NCI-H1092 treated with DMSO at 0.1 percent for 48 hours (cell line): ENCODE measurements around the gene IL17REL.
A peak's percentile ranks its signal among the peaks of the same experiment; 100 is the strongest.

ENCODE experiments used
- DNase-seq: peaks from one replicate; lab custom pipeline; 2025; lab: John Stamatoyannopoulos, UW

Gene IL17REL

GRCh38 chr22:50022171-50022819 is 9.7 kb upstream of the IL17REL start:
- DNase-seq: no peak

- no peak for DNase-seq
These were observed 8.0 kb upstream of the IL17REL start for GRCh38 chr22:50020606-50021005.

- DNase-seq: no peak
These were observed 6.8 kb upstream of the IL17REL start for GRCh38 chr22:50019316-50019715.

GRCh38 chr22:50018608-50019285 is 6.2 kb upstream of the IL17REL start:
- DNase-seq: no peak

GRCh38 chr22:50017701-50018224 is 5.2 kb upstream of the IL17REL start:
- no peak for DNase-seq

GRCh38 chr22:50016988-50017700 is 4.6 kb upstream of the IL17REL start:
- no peak for DNase-seq

- DNase-seq: no peak
These were observed 3.9 kb upstream of the IL17REL start for GRCh38 chr22:50016308-50016987.

- no peak for DNase-seq
These were observed 3.1 kb upstream of the IL17REL start for GRCh38 chr22:50015451-50016307.

GRCh38 chr22:50014655-50015401 is 2.3 kb upstream of the IL17REL start:
- DNase-seq: no peak

- no peak for DNase-seq
These were observed 1.5 kb upstream of the IL17REL start for GRCh38 chr22:50014053-50014501.

- DNase-seq: no peak
These were observed 936 bp downstream of the IL17REL start for GRCh38 chr22:50011447-50012210.

GRCh38 chr22:50010676-50011446 is 1.7 kb downstream of the IL17REL start:
- DNase-seq: no peak

GRCh38 chr22:50009765-50010675 is 2.5 kb downstream of the IL17REL start:
- no peak for DNase-seq

GRCh38 chr22:50009251-50009650 is 3.3 kb downstream of the IL17REL start:
- DNase-seq: no peak

- peak; percentile 37 for DNase-seq
These were observed 4.2 kb downstream of the IL17REL start for GRCh38 chr22:50008151-50009040.

GRCh38 chr22:50007057-50007511 is 5.5 kb downstream of the IL17REL start:
- no peak for DNase-seq

GRCh38 chr22:50004918-50005317 is 7.6 kb downstream of the IL17REL start:
- DNase-seq: no peak
